Smooth muscle cell of the brain vasculature (primary cell): ENCODE data around the gene MAP4K1.
"Not testable (repeated sequence)": the region's sequence is repeated elsewhere in the genome, so short reads cannot be mapped to it uniquely, and the experiment has no call there.

Experiments
- DNase-seq: peaks from one replicate; pipeline ENCODE4 v3.0.0-alpha.2; 2012; ENCODE audit warnings: low read depth, low spot score

The MAP4K1 gene

GRCh38 chr19:38624822-38625221, 7.1 kb upstream of the MAP4K1 start:
- no peak for DNase-seq

- no peak for DNase-seq
These were observed 1.8 kb upstream of the MAP4K1 start for GRCh38 chr19:38619361-38620174.

GRCh38 chr19:38618590-38619360, 1.0 kb upstream of the MAP4K1 start, which contains the start of gene EIF3K:
Gene EIF3K (plus strand): TSS chr19:38619188. CDS start chr19:38619269, 81 bp downstream.
- DNase-seq: peak; percentile 98

GRCh38 chr19:38617283-38617763, 430 bp downstream of the MAP4K1 start:
- DNase-seq: no peak

- no peak for DNase-seq
These were observed 1.5 kb downstream of the MAP4K1 start for GRCh38 chr19:38616265-38616664.

- DNase-seq: no peak
These were observed 2.7 kb downstream of the MAP4K1 start for GRCh38 chr19:38615007-38615581.

- no peak for DNase-seq
These were observed 3.5 kb downstream of the MAP4K1 start for GRCh38 chr19:38614289-38614688.

- DNase-seq: no peak
These were observed 11.6 kb downstream of the MAP4K1 start for GRCh38 chr19:38606131-38606530.

- not testable (repeated sequence) for DNase-seq
These were observed 14.9 kb downstream of the MAP4K1 start for GRCh38 chr19:38602856-38603255.

- DNase-seq: no peak
These were observed 18.0 kb downstream of the MAP4K1 start for GRCh38 chr19:38599722-38600121.

GRCh38 chr19:38597075-38597474, 20.7 kb downstream of the MAP4K1 start:
- DNase-seq: no peak

GRCh38 chr19:38596057-38596981, 21.4 kb downstream of the MAP4K1 start:
- no peak for DNase-seq

- DNase-seq: no peak
These were observed 24.8 kb downstream of the MAP4K1 start for GRCh38 chr19:38592940-38593339.

- DNase-seq: no peak
These were observed 29.7 kb downstream of the MAP4K1 start for GRCh38 chr19:38588041-38588440.

GRCh38 chr19:38587562-38587961, 30.2 kb downstream of the MAP4K1 start:
- no peak for DNase-seq

GRCh38 chr19:38583985-38584305, 33.8 kb downstream of the MAP4K1 start:
- DNase-seq: no peak

GRCh38 chr19:38583219-38583984, 34.4 kb downstream of the MAP4K1 start:
- DNase-seq: no peak

- DNase-seq: no peak
These were observed 37.7 kb downstream of the MAP4K1 start for GRCh38 chr19:38580080-38580479.

GRCh38 chr19:38579304-38579703, 38.4 kb downstream of the MAP4K1 start:
- DNase-seq: not testable (repeated sequence)

GRCh38 chr19:38577826-38578225, 39.9 kb downstream of the MAP4K1 start:
- no peak for DNase-seq

- DNase-seq: no peak
These were observed 46.1 kb downstream of the MAP4K1 start for GRCh38 chr19:38571682-38572081.
